A549 (cell line): Measurements from ENCODE around the gene ING3. TPM values are rescaled to one million over a fixed set of nuclear protein-coding genes. Genes with fewer than 3 reads are reported as not detected.
"Not testable (repeated sequence)": the region's sequence is repeated elsewhere in the genome, so short reads cannot be mapped to it uniquely, and the experiment has no call there.

Experiments used
- ATAC-seq, 2 experiments: fragments of 200-7000 bp in 1 of 2; fragments of >200 bp in 1 of 2; cut with Nextera tagmentation in 1 of 2; cut with Tn5 transposase in 1 of 2; 3 replicates each; pipeline versions ENCODE4 v1.8.0 to v1.9.1; 2018 to 2020; ENCODE audit warnings: mild to moderate bottlenecking in 1 of 2, moderate library complexity in 1 of 2
- CTCF ChIA-PET: fragments of 300-600 bp; sonication (Branson Sonifier 250); formaldehyde crosslinking; extraction: SDS; loops from one replicate; lab custom pipeline; 2021; ENCODE audit warnings: antibody characterized with exemption, inconsistent platforms; lab: Yijun Ruan, JAX
- POLR2A ChIA-PET: fragments of 350-600 bp; formaldehyde crosslinking; extraction: SDS; loops from one replicate; lab custom pipeline; 2021; ENCODE audit warnings: antibody characterized with exemption, inconsistent platforms; lab: Yijun Ruan, JAX
- DNase-seq, 2 experiments: peaks; one replicate each; pipeline versions ENCODE4 v3.0.0 to v3.0.0-alpha.2; 2011 to 2016; ENCODE audit warnings: low read depth in 1 of 2, low spot score in 1 of 2
- FAIRE-seq: peaks from 2 replicates; lab custom pipeline; 2011; peaks lifted over from hg19 to GRCh38; lab: Jason Lieb, UNC
- H3K27ac ChIP-seq, 2 experiments: fragments of >200 bp; sonication (Bioruptor Twin); formaldehyde crosslinking; 3 replicates each; pipeline ENCODE4 v1.5.1; 2016 to 2017
- H3K4me1 ChIP-seq: fragments of >200 bp; sonication (Bioruptor Twin); formaldehyde crosslinking; 3 replicates; pipeline ENCODE4 v1.6.1; 2016
- H3K4me2 ChIP-seq: fragments of >200 bp; sonication (Bioruptor Twin); formaldehyde crosslinking; 3 replicates; pipeline ENCODE4 v1.6.1; 2016
- H3K4me3 ChIP-seq: fragments of >200 bp; sonication (Bioruptor Twin); formaldehyde crosslinking; 3 replicates; pipeline ENCODE4 v1.5.1; 2016
- H3K9me3 ChIP-seq: fragments of >200 bp; sonication (Bioruptor Twin); formaldehyde crosslinking; 3 replicates; pipeline ENCODE4 v1.6.1; 2016
- BHLHE40 ChIP-seq: IDR thresholded peaks from 2 replicates; pipeline ENCODE4 v1.6.1; 2012; ENCODE audit warnings: low read depth, low read length, inconsistent platforms
- CBX2 ChIP-seq: fragments of 200-600 bp; sonication (generic); IDR thresholded peaks from 2 replicates; pipeline ENCODE4 v1.6.1; 2016; ENCODE audit warnings: low read depth, mild to moderate bottlenecking, borderline replicate concordance
- CEBPB ChIP-seq, 2 experiments: fragments of >200 bp in 1 of 2; sonication (Bioruptor Twin) in 1 of 2; formaldehyde crosslinking in 1 of 2; IDR thresholded peaks; 2 replicates each; pipeline ENCODE4 v1.6.1; 2012 to 2016
- CHD4 ChIP-seq: fragments of 200-600 bp; sonication (generic); IDR thresholded peaks from 2 replicates; pipeline ENCODE4 v1.6.1; 2016; ENCODE audit warnings: antibody characterized with exemption, mild to moderate bottlenecking, borderline replicate concordance
- EHF ChIP-seq: fragments of 250-450 bp; sonication (Bioruptor Pico); IDR thresholded peaks from 2 replicates; pipeline ENCODE4 v1.5.0; 2020; ENCODE audit warnings: mild to moderate bottlenecking
- EHMT2 ChIP-seq: fragments of 200-600 bp; sonication (generic); IDR thresholded peaks from 2 replicates; pipeline ENCODE4 v1.6.1; 2016; ENCODE audit warnings: antibody characterized with exemption, low read depth, mild to moderate bottlenecking, moderate library complexity
- ESRRA ChIP-seq: fragments of 150-350 bp; IDR thresholded peaks from 2 replicates; pipeline ENCODE4 v1.6.1; 2014; ENCODE audit warnings: mild to moderate bottlenecking, low read length, borderline replicate concordance
- FOSB ChIP-seq: fragments of 250-450 bp; sonication (Bioruptor Pico); IDR thresholded peaks from 2 replicates; pipeline ENCODE4 v1.5.0; 2020; ENCODE audit warnings: mild to moderate bottlenecking, moderate library complexity
- HEYL ChIP-seq: fragments of 250-450 bp; sonication (Bioruptor Pico); IDR thresholded peaks from 2 replicates; pipeline ENCODE4 v1.8.0; 2021; ENCODE audit warnings: mild to moderate bottlenecking, moderate library complexity
- HMGXB4 ChIP-seq: fragments of 250-450 bp; sonication (Bioruptor Pico); IDR thresholded peaks from 2 replicates; pipeline ENCODE4 v1.5.0; 2021; ENCODE audit warnings: mild to moderate bottlenecking, moderate library complexity, borderline replicate concordance
- HOXA7 ChIP-seq: fragments of 250-450 bp; sonication (Bioruptor Pico); IDR thresholded peaks from 2 replicates; pipeline ENCODE4 v1.5.0; 2020; ENCODE audit warnings: mild to moderate bottlenecking, moderate library complexity
- HOXB13 ChIP-seq: fragments of 250-450 bp; sonication (Bioruptor Pico); IDR thresholded peaks from 2 replicates; pipeline ENCODE4 v1.5.0; 2020; ENCODE audit warnings: low read depth, mild to moderate bottlenecking, moderate library complexity
- HOXB5 ChIP-seq: fragments of 250-450 bp; sonication (Bioruptor Pico); IDR thresholded peaks from 2 replicates; pipeline ENCODE4 v1.5.0; 2020; ENCODE audit warnings: mild to moderate bottlenecking, moderate library complexity
- JUN ChIP-seq, 2 experiments: fragments of >200 bp; sonication (Bioruptor Twin); formaldehyde crosslinking; IDR thresholded peaks; 2 replicates in 1 of 2; 3 replicates in 1 of 2; pipeline ENCODE4 v1.6.1; 2016 to 2017
- JUNB ChIP-seq: fragments of >200 bp; sonication (Bioruptor Twin); formaldehyde crosslinking; IDR thresholded peaks from 2 replicates; pipeline ENCODE4 v1.6.1; 2016
- KDM1A ChIP-seq: fragments of 200-600 bp; sonication (generic); IDR thresholded peaks from 2 replicates; pipeline ENCODE4 v1.6.1; 2016; ENCODE audit warnings: low read depth, mild to moderate bottlenecking
- MYC ChIP-seq: IDR thresholded peaks from 2 replicates; pipeline ENCODE4 v1.6.1; 2012; ENCODE audit warnings: mild to moderate bottlenecking, inconsistent platforms, low read length, improper control_type of control experiment, borderline replicate concordance
- NFE2L2 ChIP-seq: fragments of 150-350 bp; conservative IDR thresholded peaks from 2 replicates; pipeline ENCODE4 v1.6.1; 2014; ENCODE audit warnings: low read length
- PBX3 ChIP-seq: IDR thresholded peaks from 2 replicates; pipeline ENCODE4 v1.6.1; 2012
- RAD21 ChIP-seq, 2 experiments: fragments of >200 bp in 1 of 2; sonication (Bioruptor Twin) in 1 of 2; formaldehyde crosslinking in 1 of 2; IDR thresholded peaks in 1 of 2; conservative IDR thresholded peaks in 1 of 2; 2 replicates in 1 of 2; 3 replicates in 1 of 2; pipeline ENCODE4 v1.6.1; 2012 to 2018; ENCODE audit warnings: inconsistent platforms in 1 of 2
- RARB ChIP-seq: fragments of 250-450 bp; sonication (Bioruptor Pico); IDR thresholded peaks from 2 replicates; pipeline ENCODE4 v1.8.0; 2021; ENCODE audit warnings: mild to moderate bottlenecking, moderate library complexity
- SMC3 ChIP-seq: fragments of >200 bp; sonication (Bioruptor Twin); formaldehyde crosslinking; IDR thresholded peaks from 3 replicates; pipeline ENCODE4 v1.6.1; 2018; ENCODE audit warnings: inconsistent platforms
- SREBF2 ChIP-seq: fragments of 450-650 bp; IDR thresholded peaks from 2 replicates; pipeline ENCODE4 v1.6.1; 2014; ENCODE audit warnings: mild to moderate bottlenecking, moderate library complexity
- TFCP2L1 ChIP-seq: fragments of 250-450 bp; sonication (Bioruptor Pico); IDR thresholded peaks from 2 replicates; pipeline ENCODE4 v1.5.0; 2021; ENCODE audit warnings: mild to moderate bottlenecking
- TP53 ChIP-seq: fragments of 250-450 bp; sonication (Bioruptor Pico); IDR thresholded peaks from 2 replicates; pipeline ENCODE4 v1.5.0; 2021; ENCODE audit warnings: mild to moderate bottlenecking, moderate library complexity
- ZNF302 ChIP-seq: fragments of 250-450 bp; sonication (Bioruptor Pico); IDR thresholded peaks from 2 replicates; pipeline ENCODE4 v1.9.0; 2021; ENCODE audit warnings: inconsistent platforms, mild to moderate bottlenecking, moderate library complexity
- WGBS: methylation state at CpG from one replicate; pipeline ENCODE4 v1.1.6; 2017; ENCODE audit errors: missing lambda C conversion rate; 5-methylcytosine and 5-hydroxymethylcytosine counted together
- polyA plus RNA-seq, 4 experiments: library from polyadenylated mRNA; depleted of rRNA in 3 of 4; stranded (reverse); fragments of >200 nt; fragmentation: RNase III in 1 of 4; extraction: RNeasy Plus Mini Kit Qiagen cat#74134 plus additional on column Dnase treatment in 1 of 4; gene quantifications; 2 replicates in 3 of 4; 3 replicates in 1 of 4; pipeline ENCODE4 v1.2.3, GENCODE V29; 2011 to 2017

ING3 gene
- polyA plus RNA-seq, 2 of the 4 experiments (the other 2 are of a cell fraction): 5.6 to 11.3 TPM

GRCh38 chr7:121003986-121004685 lies 53.6 kb downstream of the ING3 start:
- H3K27ac ChIP-seq: no peak overlapping the region
- ATAC-seq (no peak), FAIRE-seq (no peak), DNase-seq (no peak)
- H3K4me2 ChIP-seq: no peak overlapping the region
- no peak overlapping the region for H3K4me3 ChIP-seq
- ChIA-PET CTCF (interaction anchor here (1.8 kb wide), 1 partner anchor 17 kb away, joined by 5 read pairs; no protein-coding TSS in a partner anchor), POLR2A (no interaction called here)
- H3K4me1 ChIP-seq: no peaks in the 10 kb centered on the region
- 32% methylated on average over 5 of the region's 5 CpGs for WGBS
- TF ChIP-seq KDM1A (no peak), HMGXB4 (CRISPR knock-in tag) (no peak), SMC3 (no peak), MYC (no peak), PBX3 (no peak), JUNB (no peak), SREBF2 (no peak), RARB (CRISPR knock-in tag) (no peak), FOSB (CRISPR knock-in tag) (no peak), RAD21 (conservative IDR thresholded peaks at IDR 0.05 in 1 of 2, IDR thresholded peaks at IDR 0.05 in 1 of 2) (no peak), HOXB13 (no peak), NFE2L2 (no peak)
- no peaks in the 10 kb centered on the region for H3K9me3 ChIP-seq

- CTCF ChIA-PET: interaction anchor here (1.8 kb wide), 1 partner anchor 18 kb away, joined by 5 read pairs; no protein-coding TSS in a partner anchor
- ATAC-seq, H3K4me2 ChIP-seq, DNase-seq, H3K4me3 ChIP-seq, POLR2A ChIA-PET, H3K9me3 ChIP-seq, FAIRE-seq, H3K27ac ChIP-seq, H3K4me1 ChIP-seq: not testable (repeated sequence)
- WGBS: 44% methylated on average over 4 of the region's 4 CpGs
These were observed 54.5 kb downstream of the ING3 start for GRCh38 chr7:121005058-121005457.

- no peak for TF ChIP-seq HOXB5 (CRISPR knock-in tag)
- TF ChIP-seq JUN (IDR thresholded peaks at IDR 0.05): no peak
- no peak for TF ChIP-seq TP53
- TF ChIP-seq HEYL (CRISPR knock-in tag): no peak
- no peak for TF ChIP-seq CHD4
- TF ChIP-seq MYC: no peak
- no peak for TF ChIP-seq ESRRA
- no peak for TF ChIP-seq EHMT2
- no peak for TF ChIP-seq HMGXB4 (CRISPR knock-in tag)
- TF ChIP-seq CEBPB (IDR thresholded peaks at IDR 0.05): no peak
- no peak for TF ChIP-seq BHLHE40
- TF ChIP-seq HOXB13: no peak
- TF ChIP-seq CBX2: no peak
- TF ChIP-seq ZNF302 (CRISPR knock-in tag): no peak
- no peak for TF ChIP-seq HOXA7 (CRISPR knock-in tag)
- TF ChIP-seq TFCP2L1 (CRISPR knock-in tag): no peak
- no peak for TF ChIP-seq EHF
- DNase-seq (no peak), FAIRE-seq (no peak), ATAC-seq (no peak)
- no peaks in the 10 kb centered on the region for H3K4me1 ChIP-seq
- no peak overlapping the region for H3K4me2 ChIP-seq
- ChIA-PET POLR2A (no interaction called here), CTCF (interaction anchor here (1.1 kb wide), 1 partner anchor 83 kb away, joined by 3 read pairs; no protein-coding TSS in a partner anchor)
- no peak overlapping the region for H3K27ac ChIP-seq
- no peak overlapping the region for H3K4me3 ChIP-seq
- 30% methylated on average over 4 of the region's 4 CpGs for WGBS
- no peaks in the 10 kb centered on the region for H3K9me3 ChIP-seq
These were observed 55.5 kb downstream of the ING3 start for GRCh38 chr7:121005996-121006584.
